Activated T-helper 1 cell treated with Interleukin-2 at 50 U/mL for 16 hours (primary cell): ENCODE measurements around the gene NUP210L.

ENCODE experiments used
- DNase-seq: peaks from one replicate; pipeline ENCODE4 v3.0.0-alpha.2; 2020; ENCODE audit warnings: low read depth

NUP210L gene

GRCh38 chr1:153963850-153964331, 191.0 kb downstream of the NUP210L start:
- no peak for DNase-seq

DNA sequence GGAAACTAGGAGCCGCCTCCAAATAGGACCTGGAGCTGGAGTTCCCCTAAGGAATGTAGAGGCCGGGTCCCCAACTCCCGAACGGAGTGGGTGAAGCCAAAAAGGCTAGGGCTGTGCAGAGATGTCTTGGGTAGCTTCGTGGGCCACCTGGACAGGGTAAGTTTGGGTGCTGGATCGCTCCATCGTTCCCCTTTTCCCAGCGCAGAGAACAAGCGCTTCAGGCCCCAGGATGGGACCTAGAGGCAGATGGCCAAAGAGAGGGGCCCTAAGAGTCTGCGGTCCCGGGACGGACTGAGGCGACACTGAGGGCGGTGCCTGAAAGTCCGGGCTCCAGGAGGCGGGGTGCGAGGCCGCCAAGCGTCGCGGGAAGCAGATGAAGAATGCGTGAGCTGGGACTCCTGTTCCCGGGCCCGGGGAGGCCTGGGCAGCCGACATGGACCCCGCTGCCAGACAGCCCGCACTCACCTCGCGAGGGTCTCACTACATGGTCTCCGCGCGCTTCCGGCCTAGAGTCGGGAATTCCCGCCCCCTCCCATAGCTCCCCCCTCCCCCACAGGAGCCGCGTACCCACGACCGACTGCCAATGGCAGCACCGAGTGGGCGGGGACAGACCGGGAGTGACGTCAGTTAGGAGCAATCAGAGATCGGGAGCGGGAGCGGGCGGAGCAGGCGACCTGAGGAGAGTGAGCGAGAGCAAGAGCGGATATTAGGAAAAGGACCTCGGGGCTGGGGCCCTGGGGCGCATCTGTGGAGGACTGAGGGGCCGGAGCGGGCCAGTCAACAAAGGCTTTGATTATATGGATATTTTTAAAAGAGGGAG, 191.6 kb downstream of the NUP210L start, which contains the start of gene SLC39A1:
Gene SLC39A1 (minus strand): TSS at position 508 of the 820 bp plus-strand sequence. CDS start 822 bp downstream, outside the sequence.
- DNase-seq = peak; percentile 85

GRCh38 chr1:153962088-153963029, 192.5 kb downstream of the NUP210L start:
- DNase-seq = no peak

DNA sequence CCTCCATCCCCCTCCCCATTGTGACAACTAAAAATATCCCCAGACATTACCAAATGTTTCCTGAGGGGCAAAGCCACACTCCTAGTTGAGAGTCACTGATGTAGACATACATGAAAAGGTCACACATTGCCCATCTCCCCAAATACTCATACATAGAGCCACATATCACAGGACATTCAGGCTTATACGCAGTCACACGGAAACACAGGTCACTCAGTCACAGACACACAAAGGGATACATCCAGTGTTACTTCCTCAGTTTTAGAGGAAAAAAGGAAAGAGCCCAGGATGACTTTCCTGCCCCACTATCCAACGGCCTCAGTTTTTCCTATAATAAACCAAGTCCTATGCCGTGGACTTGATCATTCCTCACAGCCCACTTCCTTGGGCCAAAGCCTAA, 193.5 kb downstream of the NUP210L start:
- DNase-seq = no peak

GRCh38 chr1:153960206-153960605, 194.7 kb downstream of the NUP210L start:
- DNase-seq = no peak

DNA sequence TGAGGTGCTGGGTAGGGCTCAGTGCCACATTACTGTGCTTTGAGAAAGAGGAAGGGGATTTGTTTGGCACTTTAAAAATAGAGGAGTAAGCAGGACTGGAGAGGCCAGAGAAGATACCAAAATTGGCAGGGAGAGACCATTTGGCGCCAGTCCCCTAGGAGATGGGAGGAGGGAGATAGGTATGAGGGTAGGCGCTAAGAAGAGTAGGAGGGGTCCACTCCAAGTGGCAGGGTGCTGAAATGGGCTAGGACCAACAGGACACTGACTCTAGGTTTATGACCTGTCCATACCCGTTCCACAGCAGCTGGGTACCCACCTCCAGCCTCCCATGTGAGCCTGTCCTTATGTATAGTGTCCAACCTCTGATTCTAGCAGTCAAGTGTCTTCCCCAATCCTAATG, 195.4 kb downstream of the NUP210L start:
- no peak for DNase-seq

- no peak for DNase-seq
Observed at GRCh38 chr1:153958961-153959260, 196.0 kb downstream of the NUP210L start.

GRCh38 chr1:153958111-153958960, 196.5 kb downstream of the NUP210L start, which contains the start of gene CRTC2:
Gene CRTC2, minus strand, starts transcription at chr1:153958612. Its CDS starts 115 bp downstream, at chr1:153958497.
- DNase-seq = peak; percentile 93

- DNase-seq = no peak
Observed at GRCh38 chr1:153957744-153958110, 197.1 kb downstream of the NUP210L start.

DNA sequence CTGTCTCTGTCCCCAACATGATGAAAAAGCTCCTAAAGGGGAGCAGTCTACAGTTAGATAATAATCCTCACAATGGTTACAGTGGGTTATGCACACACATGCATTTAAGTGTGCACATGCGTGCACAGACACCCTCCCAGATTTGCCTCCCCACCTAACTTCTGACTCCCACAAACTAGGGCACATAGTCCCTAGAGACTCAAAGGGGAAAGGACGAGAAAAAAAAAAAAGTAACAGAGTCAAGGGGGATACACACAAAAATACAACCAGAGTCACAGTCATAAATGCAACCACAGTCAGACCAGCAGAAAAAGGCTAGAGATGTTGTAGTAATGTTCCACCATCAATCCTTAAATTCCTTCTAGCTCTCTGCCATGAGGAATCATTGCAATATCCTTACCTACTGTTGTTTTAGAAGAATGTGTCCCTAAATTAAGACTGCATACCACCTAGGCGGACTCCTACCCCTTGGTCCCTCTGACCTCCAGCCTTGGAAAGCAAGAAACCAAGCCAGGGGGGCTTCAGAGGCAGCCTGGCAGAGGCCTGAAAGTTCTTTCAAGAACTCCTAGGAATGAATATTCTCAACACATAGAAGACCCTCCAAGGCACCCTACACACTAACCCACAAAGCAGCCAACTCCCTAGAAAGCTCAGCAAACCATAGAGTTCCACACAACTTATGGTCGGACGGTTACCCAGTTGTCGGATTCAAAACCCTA, 197.7 kb downstream of the NUP210L start:
- no peak for DNase-seq

DNA sequence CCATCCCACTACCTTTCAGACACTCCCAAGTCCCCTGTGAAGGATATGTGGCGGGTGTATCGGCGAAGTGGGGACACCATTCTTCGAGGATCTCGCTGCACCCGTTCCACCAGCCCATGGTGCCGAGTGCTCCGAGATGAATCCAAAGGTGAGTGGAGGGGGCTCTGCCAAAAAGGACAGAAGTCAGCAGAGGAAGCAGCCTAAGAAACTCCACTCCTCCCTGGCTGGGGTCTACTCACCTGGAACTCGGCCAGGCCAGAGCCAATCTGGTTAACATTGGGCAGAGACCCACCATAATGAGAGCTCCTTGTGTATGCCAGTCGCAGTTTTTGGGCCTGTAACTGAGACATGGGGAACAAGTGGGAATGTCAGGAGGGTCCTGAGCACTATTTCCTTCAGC, 200.0 kb downstream of the NUP210L start:
- DNase-seq = no peak

- no peak for DNase-seq
Observed at GRCh38 chr1:153953859-153954365, 201.0 kb downstream of the NUP210L start.

DNA sequence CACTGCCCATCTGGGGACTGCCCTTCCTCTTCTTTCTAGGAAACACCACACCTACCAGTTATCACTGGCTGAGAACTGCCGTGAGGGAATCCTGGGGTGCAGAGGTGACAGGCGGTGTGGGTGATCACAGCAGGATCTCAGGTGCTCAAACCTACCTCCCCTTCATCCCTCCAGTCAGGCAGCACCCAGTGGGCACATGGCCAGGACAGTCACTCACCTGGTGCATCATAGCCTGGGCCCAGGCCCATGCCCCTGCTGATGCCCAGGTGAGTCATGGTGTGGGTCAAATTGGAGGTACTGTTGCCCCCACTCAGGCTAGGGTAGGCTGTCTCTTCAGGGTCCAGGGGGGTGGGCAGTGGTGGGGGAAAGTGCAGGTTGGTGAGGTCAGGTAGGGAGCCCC, 203.1 kb downstream of the NUP210L start:
- DNase-seq = no peak

GRCh38 chr1:153951183-153951582, 203.7 kb downstream of the NUP210L start:
- DNase-seq = no peak

- peak; percentile 62 for DNase-seq
Observed at GRCh38 chr1:153946622-153947241, 208.1 kb downstream of the NUP210L start, which contains the start of gene DENND4B. Gene DENND4B, minus strand, starts transcription at chr1:153946718. Its CDS starts 2,344 bp downstream, at chr1:153944374.

GRCh38 chr1:153945795-153946621, 208.9 kb downstream of the NUP210L start:
- DNase-seq = peak; percentile 64

- DNase-seq = peak; percentile 67
Observed at GRCh38 chr1:153945131-153945794, 209.6 kb downstream of the NUP210L start.

DNA sequence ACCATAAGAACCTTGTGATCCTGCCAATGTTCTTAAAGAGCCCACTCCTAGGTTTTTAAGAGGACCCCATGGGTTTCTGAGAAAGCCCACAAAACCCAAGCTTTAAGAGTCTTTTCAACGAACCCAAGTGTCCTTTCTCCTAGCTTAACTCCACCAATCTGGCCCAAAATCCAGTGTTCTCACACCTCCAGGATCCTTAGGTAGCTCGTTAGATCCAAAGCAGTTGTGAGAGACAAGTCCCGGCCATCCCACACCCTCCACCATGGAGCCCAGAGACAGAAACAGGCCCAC, 210.1 kb downstream of the NUP210L start:
- no peak for DNase-seq
